Measurements from ENCODE around the gene ELMO1. TPM values are rescaled to one million over a fixed set of nuclear protein-coding genes. Genes with fewer than 3 reads are reported as not detected.

ELMO1 gene
- total and polyA plus RNA-seq, 2 experiments from 2014 or later, result 9.6 to 10.8 TPM

DNA sequence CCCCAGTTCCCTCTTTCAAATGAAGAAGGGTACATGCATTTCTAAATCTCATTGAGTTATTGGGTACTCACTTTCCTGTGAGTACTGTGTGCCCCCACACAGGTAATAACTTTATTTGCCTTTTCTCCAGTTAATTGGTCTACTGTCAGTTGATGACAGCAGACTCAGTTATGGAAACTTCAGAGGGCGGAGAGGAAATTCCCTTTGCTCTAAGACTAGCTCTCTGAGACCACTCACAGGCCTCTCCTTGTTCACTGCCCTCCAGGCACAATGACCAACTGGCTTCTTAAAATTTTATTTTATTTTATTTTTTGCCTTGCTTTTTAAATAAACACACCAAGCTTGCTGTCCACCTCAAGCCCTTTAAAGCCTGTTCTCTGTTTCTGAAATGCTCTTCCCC is 488.6 kb downstream of the ELMO1 start:
- peaks cover 12% of the 10 kb centered on the region for H3K4me1 ChIP-seq (ENCODE audit: low read depth)
- TF ChIP-seq, protein P1, sequence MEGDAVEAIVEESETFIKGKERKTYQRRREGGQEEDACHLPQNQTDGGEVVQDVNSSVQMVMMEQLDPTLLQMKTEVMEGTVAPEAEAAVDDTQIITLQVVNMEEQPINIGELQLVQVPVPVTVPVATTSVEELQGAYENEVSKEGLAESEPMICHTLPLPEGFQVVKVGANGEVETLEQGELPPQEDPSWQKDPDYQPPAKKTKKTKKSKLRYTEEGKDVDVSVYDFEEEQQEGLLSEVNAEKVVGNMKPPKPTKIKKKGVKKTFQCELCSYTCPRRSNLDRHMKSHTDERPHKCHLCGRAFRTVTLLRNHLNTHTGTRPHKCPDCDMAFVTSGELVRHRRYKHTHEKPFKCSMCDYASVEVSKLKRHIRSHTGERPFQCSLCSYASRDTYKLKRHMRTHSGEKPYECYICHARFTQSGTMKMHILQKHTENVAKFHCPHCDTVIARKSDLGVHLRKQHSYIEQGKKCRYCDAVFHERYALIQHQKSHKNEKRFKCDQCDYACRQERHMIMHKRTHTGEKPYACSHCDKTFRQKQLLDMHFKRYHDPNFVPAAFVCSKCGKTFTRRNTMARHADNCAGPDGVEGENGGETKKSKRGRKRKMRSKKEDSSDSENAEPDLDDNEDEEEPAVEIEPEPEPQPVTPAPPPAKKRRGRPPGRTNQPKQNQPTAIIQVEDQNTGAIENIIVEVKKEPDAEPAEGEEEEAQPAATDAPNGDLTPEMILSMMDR (IDR thresholded peaks at IDR 0.05; ENCODE audit: low read depth, low read length), result no peak
- no peak overlapping the region for H3K4me3 ChIP-seq
- H3K36me3 ChIP-seq, result no peaks in the 10 kb centered on the region
- no peaks in the 10 kb centered on the region for H3K27me3 ChIP-seq
- DNase-seq (ENCODE audit: low read depth in 1 of 2, low spot score in 1 of 2), result no peak
- no peaks in the 10 kb centered on the region for H3K9me3 ChIP-seq (ENCODE audit: low read depth)
- H3K27ac ChIP-seq, result no peak overlapping the region

DNA sequence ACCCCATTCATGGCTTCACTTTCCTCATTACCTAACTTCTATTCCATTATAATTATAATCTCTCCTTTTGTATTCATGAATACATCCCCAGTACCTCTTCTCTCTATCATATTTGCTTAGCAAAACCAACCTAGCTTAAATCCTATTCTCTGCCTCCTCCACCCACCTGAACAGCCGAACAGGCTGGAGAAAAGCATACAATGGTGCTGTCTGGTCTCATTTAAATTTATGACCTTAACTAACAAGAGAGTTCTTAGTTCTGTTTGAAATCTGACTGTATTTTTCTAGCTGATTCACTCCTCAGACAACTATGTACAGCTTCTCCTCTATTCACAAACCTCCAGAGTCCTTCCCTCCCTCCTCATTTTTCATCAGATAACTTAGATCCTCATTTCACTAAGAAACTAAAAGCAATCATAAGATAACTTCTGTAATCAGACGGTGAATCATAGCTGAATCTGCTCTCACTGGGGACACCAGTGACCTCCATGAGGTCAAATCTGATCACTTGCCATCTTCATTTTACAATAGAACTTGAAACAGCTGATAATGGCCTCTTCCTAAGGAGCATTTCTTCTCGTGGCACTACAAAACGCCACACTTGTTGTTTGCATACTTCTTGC is 490.4 kb downstream of the ELMO1 start:
- H3K4me3 ChIP-seq, result no peak overlapping the region
- H3K27me3 ChIP-seq, result no peaks in the 10 kb centered on the region
- DNase-seq (ENCODE audit: low read depth in 1 of 2, low spot score in 1 of 2), result no peak
- peaks cover 12% of the 10 kb centered on the region for H3K4me1 ChIP-seq (ENCODE audit: low read depth)
- TF ChIP-seq, protein P1 (IDR thresholded peaks at IDR 0.05; ENCODE audit: low read depth, low read length), result no peak
- no peak overlapping the region for H3K27ac ChIP-seq
- H3K9me3 ChIP-seq (ENCODE audit: low read depth), result no peaks in the 10 kb centered on the region
- no peaks in the 10 kb centered on the region for H3K36me3 ChIP-seq

DNA sequence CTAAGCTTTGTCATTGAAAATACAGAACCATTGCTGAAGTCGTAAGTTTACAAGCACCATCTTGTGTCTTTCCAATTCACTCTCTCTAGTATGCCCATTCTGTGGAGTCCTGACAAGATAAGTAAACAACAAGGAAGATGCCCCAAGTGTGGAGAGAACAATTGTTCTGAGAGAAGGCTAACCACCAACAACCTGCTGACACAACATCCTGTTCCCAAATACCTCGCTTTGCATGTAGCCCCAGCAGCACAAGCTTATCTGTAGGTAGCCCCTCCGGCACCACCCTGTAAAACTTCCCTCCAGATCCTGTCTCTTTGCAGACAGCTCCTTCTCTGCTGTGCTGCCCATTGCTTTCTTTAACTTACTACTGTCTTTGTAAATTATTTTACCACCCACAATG is 491.0 kb downstream of the ELMO1 start:
- no peak overlapping the region for H3K4me3 ChIP-seq
- no peaks in the 10 kb centered on the region for H3K9me3 ChIP-seq (ENCODE audit: low read depth)
- H3K27ac ChIP-seq, result no peak overlapping the region
- TF ChIP-seq, protein P1 (IDR thresholded peaks at IDR 0.05; ENCODE audit: low read depth, low read length), result no peak
- no peak for DNase-seq (ENCODE audit: low read depth in 1 of 2, low spot score in 1 of 2)
- no peaks in the 10 kb centered on the region for H3K27me3 ChIP-seq
- H3K36me3 ChIP-seq, result no peaks in the 10 kb centered on the region
- peaks cover 12% of the 10 kb centered on the region for H3K4me1 ChIP-seq (ENCODE audit: low read depth)

DNA sequence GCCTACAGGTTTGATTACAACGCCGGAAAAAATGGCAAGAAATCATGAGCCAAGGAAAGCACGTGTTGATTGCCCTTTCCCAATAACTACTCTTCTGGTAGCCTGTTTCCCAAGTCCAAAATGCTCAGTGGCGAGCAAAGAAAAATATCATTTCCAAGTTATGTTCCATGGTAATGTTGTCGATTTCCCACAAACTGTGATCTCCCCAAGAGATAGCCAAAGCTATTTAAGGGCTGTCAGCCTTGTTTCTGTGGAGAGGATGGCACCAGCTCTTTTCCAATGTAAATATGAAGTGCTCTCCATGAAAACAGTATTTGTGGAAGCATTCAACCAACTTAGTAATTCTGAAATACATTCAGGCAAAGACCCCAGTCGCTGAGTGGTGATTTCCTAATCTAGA is 491.9 kb downstream of the ELMO1 start:
- Histone ChIP-seq H3K27me3 (no peaks in the 10 kb centered on the region), H3K4me1 (ENCODE audit: low read depth) (peaks cover 10% of the 10 kb centered on the region), H3K4me3 (no peak overlapping the region), H3K27ac (no peak overlapping the region), H3K9me3 (ENCODE audit: low read depth) (no peaks in the 10 kb centered on the region), H3K36me3 (no peaks in the 10 kb centered on the region)
- TF ChIP-seq, protein P1 (IDR thresholded peaks at IDR 0.05; ENCODE audit: low read depth, low read length), result no peak
- no peak for DNase-seq (ENCODE audit: low read depth in 1 of 2, low spot score in 1 of 2)

DNA sequence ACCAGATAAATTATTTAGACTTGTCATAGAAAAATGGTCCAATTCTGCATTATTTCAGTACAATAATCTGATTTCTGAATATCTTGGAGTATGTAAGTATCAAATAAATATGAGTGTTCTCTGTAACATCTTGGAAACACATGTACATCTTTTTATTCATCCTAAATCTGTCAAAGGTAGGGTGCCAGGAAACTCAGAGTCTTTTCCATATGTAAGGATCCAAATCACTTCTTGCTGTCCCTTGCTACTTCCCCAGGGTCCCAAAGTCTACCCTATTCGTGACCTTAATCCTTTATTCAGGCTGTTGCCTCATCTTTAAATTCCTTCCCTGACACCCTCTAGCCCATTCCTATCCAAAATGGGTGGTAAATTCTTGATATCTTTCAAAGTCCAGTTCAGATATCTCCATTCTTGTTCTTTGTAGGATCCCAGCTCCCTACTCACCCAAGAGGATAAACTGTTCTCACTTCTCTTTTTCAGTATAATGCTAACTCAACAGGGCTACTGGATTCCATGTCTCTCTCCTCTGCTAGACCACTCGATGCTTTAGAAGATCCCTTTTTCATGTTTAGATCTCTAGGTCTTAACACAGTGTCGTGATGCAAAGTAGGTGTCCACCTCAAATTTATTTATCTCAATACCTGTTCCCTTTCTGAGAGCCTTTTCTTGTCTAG is 493.1 kb downstream of the ELMO1 start:
- Histone ChIP-seq H3K27me3 (no peaks in the 10 kb centered on the region), H3K4me3 (no peak overlapping the region), H3K27ac (no peak overlapping the region), H3K4me1 (ENCODE audit: low read depth) (no peaks in the 10 kb centered on the region), H3K9me3 (ENCODE audit: low read depth) (no peaks in the 10 kb centered on the region), H3K36me3 (no peaks in the 10 kb centered on the region)
- DNase-seq (ENCODE audit: low read depth in 1 of 2, low spot score in 1 of 2), result no peak
- TF ChIP-seq, protein P1 (IDR thresholded peaks at IDR 0.05; ENCODE audit: low read depth, low read length), result no peak
